OCI-LY7 (cell line): ENCODE measurements around the gene DCC.

Source experiments
- EZH2phosphoT487 ChIP-seq: fragments of 200-600 bp; sonication (generic); IDR thresholded peaks from 2 replicates; pipeline ENCODE4 v1.6.1; 2018; ENCODE audit warnings: low read depth, borderline replicate concordance, mild to moderate bottlenecking, mixed run types, antibody characterized with exemption, low read length, moderate library complexity, mixed read lengths
- TF ChIP-seq, protein P1 (sequence below): fragments of 200-600 bp; sonication (generic); conservative IDR thresholded peaks from 2 replicates; pipeline ENCODE4 v1.5.1; 2014; ENCODE audit warnings: mild to moderate bottlenecking, antibody characterized with exemption, low read length, moderate library complexity, mixed read lengths

DNA sequence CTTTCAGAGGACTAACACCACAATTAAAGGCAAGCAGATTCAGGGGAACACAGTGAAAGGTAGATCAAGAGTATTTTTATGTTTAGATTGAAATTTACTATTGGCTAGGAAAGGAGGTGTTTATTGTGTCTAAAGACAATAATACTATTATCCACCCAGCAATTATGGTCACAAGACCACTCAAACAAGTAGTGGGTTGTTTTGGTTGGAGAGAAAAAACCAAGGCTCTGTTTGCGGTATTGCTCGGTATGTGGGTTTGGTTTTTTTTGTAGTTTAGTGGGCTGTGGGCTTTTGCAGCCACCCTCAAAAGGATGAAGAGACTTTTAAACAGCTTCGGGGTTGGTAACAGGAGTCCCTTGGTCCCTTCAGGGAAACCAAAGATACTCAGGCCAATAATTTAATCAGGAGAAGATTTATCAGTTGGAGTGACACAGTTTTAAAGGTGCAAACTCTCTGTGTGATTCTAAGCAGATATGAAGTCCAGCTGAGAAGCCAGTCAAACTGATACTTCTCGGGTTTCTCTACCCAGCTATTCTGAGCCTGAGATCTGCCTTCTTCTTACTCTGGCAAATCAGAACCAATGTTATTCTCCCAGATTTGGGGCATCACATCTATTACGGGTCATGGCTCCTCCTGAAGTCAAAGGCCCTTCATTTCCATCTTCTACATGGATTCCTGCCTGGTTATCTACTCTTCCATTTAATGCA is 55.3 kb downstream of the DCC start:
- TF ChIP-seq EZH2phosphoT487: no peak
- TF ChIP-seq, protein P1, sequence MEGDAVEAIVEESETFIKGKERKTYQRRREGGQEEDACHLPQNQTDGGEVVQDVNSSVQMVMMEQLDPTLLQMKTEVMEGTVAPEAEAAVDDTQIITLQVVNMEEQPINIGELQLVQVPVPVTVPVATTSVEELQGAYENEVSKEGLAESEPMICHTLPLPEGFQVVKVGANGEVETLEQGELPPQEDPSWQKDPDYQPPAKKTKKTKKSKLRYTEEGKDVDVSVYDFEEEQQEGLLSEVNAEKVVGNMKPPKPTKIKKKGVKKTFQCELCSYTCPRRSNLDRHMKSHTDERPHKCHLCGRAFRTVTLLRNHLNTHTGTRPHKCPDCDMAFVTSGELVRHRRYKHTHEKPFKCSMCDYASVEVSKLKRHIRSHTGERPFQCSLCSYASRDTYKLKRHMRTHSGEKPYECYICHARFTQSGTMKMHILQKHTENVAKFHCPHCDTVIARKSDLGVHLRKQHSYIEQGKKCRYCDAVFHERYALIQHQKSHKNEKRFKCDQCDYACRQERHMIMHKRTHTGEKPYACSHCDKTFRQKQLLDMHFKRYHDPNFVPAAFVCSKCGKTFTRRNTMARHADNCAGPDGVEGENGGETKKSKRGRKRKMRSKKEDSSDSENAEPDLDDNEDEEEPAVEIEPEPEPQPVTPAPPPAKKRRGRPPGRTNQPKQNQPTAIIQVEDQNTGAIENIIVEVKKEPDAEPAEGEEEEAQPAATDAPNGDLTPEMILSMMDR: no peak
